ENCODE measurements around the gene RPL35A.

Gene RPL35A

DNA sequence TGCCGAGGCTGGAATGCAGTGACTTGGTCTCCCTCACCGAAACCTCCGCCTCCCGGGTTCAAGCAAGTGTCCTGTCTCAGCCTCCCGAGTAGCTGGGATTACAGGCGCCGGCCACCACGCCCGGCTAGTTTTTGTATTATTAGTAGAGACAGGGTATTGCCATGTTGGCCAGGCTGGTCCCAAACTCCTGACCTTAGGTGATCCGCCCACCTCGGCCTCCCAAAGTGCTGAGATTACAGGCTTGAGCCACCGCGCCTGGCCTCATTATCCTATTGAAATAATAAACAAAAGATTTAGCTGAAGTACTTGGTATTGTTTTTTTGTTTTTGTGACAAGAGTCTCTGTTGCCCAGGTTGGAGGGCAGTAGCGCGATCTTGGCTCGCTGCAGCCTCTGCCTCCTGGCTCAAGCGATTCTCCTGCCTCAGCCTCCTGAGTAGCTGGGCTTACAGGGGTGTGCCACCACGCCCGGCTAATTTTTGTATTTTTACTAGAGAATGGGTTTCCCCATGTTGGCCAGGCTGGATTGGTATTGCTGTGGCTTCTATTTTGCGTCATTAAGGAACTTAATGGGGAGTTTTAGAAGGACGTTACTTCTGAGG lies 1.5 kb downstream of the RPL35A start:
- TF ChIP-seq POLR2A (IDR thresholded peaks at IDR 0.05; ENCODE audit: extremely low read depth, insufficient read length) (no peak), MYC (IDR thresholded peaks at IDR 0.05; ENCODE audit: low read depth, low read length) (no peak)
- TF ChIP-seq, protein P1, sequence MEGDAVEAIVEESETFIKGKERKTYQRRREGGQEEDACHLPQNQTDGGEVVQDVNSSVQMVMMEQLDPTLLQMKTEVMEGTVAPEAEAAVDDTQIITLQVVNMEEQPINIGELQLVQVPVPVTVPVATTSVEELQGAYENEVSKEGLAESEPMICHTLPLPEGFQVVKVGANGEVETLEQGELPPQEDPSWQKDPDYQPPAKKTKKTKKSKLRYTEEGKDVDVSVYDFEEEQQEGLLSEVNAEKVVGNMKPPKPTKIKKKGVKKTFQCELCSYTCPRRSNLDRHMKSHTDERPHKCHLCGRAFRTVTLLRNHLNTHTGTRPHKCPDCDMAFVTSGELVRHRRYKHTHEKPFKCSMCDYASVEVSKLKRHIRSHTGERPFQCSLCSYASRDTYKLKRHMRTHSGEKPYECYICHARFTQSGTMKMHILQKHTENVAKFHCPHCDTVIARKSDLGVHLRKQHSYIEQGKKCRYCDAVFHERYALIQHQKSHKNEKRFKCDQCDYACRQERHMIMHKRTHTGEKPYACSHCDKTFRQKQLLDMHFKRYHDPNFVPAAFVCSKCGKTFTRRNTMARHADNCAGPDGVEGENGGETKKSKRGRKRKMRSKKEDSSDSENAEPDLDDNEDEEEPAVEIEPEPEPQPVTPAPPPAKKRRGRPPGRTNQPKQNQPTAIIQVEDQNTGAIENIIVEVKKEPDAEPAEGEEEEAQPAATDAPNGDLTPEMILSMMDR (IDR thresholded peaks at IDR 0.05; ENCODE audit: low read depth, low read length), result no peak
- TF ChIP-seq, protein P2, sequence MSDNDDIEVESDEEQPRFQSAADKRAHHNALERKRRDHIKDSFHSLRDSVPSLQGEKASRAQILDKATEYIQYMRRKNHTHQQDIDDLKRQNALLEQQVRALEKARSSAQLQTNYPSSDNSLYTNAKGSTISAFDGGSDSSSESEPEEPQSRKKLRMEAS (IDR thresholded peaks at IDR 0.05; ENCODE audit: low read depth, low read length), result no peak
- H3K4me3 ChIP-seq (ENCODE audit: low read depth, low read length), result peak overlapping the region; percentile 100
- no peak for DNase-seq (ENCODE audit: low read depth)

DNA sequence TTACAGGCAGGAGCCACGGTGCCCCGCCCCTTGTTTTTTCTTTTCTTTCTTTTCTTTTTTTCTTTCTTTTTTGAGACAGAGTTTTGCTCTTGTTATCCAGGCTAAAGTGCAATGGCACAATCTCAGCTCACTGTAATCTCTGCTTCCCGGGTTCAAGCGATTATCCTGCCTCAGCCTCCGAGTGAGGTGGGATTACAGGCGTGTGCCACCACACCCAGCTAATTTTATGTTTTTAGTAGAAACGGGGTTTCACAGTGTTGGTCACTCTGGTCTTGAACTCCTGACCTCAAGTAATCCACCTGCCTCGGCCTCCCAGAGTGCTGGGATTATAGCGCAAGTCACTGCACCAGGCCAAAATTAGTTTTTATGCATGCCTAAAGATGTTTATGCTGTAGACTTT lies 2.5 kb downstream of the RPL35A start:
- TF ChIP-seq MYC (IDR thresholded peaks at IDR 0.05; ENCODE audit: low read depth, low read length) (no peak), POLR2A (IDR thresholded peaks at IDR 0.05; ENCODE audit: extremely low read depth, insufficient read length) (no peak)
- TF ChIP-seq, protein P2 (IDR thresholded peaks at IDR 0.05; ENCODE audit: low read depth, low read length), result no peak
- TF ChIP-seq, protein P1 (IDR thresholded peaks at IDR 0.05; ENCODE audit: low read depth, low read length), result no peak
- DNase-seq (ENCODE audit: low read depth), result no peak
- H3K4me3 ChIP-seq (ENCODE audit: low read depth, low read length), result peak overlapping the region; percentile 100

DNA sequence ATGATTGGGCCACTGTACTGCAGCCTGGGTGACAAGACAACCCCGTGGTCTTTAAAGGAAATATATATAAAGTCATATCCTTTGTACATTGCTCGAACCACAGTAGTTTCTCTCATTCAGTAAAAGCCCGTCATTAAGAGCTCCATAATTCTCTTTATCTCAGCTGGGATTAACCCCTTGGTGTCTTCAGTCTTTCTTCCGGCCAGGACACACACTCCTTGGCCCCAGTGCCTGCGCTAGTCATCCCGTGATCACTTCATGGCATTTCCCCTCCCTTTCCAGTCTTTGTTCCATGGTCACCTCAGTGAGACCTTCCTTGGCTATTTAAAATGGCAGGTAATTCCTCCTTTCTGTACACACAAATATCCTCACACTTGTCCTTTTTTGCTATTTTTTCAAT lies 3.3 kb downstream of the RPL35A start:
- peak; percentile 11 for DNase-seq (ENCODE audit: low read depth)
- TF ChIP-seq MYC (IDR thresholded peaks at IDR 0.05; ENCODE audit: low read depth, low read length) (no peak), POLR2A (IDR thresholded peaks at IDR 0.05; ENCODE audit: extremely low read depth, insufficient read length) (no peak)
- TF ChIP-seq, protein P2 (IDR thresholded peaks at IDR 0.05; ENCODE audit: low read depth, low read length), result no peak
- TF ChIP-seq, protein P1 (IDR thresholded peaks at IDR 0.05; ENCODE audit: low read depth, low read length), result no peak
- peak overlapping the region; percentile 39 for H3K4me3 ChIP-seq (ENCODE audit: low read depth, low read length)

DNA sequence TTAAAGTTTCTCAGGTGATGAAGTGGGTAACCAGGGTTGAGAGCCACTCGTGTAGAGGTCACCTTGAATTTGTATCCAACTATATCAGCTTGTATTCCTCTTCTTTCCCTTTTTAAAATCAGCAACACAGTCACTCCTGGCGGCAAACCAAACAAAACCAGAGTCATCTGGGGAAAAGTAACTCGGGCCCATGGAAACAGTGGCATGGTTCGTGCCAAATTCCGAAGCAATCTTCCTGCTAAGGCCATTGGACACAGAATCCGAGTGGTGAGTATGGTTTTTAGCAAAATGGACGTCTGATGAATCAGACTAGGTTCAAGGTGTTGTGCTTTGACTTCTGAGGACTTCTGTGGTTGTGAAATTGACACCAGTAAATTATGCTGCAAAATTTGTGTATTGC lies 3.9 kb downstream of the RPL35A start:
- DNase-seq (ENCODE audit: low read depth), result no peak
- H3K4me3 ChIP-seq (ENCODE audit: low read depth, low read length), result peak overlapping the region; percentile 39
- TF ChIP-seq, protein P1 (IDR thresholded peaks at IDR 0.05; ENCODE audit: low read depth, low read length), result no peak
- TF ChIP-seq, protein P2 (IDR thresholded peaks at IDR 0.05; ENCODE audit: low read depth, low read length), result no peak
- no peak for TF ChIP-seq POLR2A (IDR thresholded peaks at IDR 0.05; ENCODE audit: extremely low read depth, insufficient read length)
- no peak for TF ChIP-seq MYC (IDR thresholded peaks at IDR 0.05; ENCODE audit: low read depth, low read length)

DNA sequence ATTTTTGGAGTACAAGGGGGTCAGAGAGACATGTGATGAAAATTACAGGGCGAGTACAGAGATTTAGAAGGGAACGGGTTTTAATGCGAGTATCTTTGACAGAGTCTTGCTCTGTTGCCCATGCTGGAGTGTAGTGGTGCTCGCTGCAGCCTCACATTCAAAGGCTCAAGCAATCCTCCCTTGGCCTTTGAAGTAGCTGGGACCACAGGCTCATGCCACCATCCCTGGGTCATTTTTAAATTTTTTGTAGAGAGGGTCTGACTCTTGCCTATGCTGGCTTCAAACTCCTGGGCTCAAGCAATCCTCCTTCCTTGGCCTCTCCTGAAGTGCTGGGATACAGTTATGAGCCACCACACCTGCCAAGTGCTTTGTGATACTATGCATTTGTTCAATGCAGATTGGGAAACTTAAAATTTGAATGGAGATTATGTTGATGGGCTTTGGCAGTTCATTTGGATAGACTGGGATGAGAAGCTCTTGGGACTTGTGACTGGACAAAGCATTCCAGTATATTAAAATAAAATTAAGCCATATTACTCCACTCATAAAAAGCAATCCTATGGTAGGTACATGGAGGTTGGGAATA lies 6.0 kb downstream of the RPL35A start:
- TF ChIP-seq, protein P2 (IDR thresholded peaks at IDR 0.05; ENCODE audit: low read depth, low read length), result no peak
- TF ChIP-seq MYC (IDR thresholded peaks at IDR 0.05; ENCODE audit: low read depth, low read length) (no peak), POLR2A (IDR thresholded peaks at IDR 0.05; ENCODE audit: extremely low read depth, insufficient read length) (no peak)
- TF ChIP-seq, protein P1 (IDR thresholded peaks at IDR 0.05; ENCODE audit: low read depth, low read length), result no peak
- peak; percentile 12 for DNase-seq (ENCODE audit: low read depth)
- H3K4me3 ChIP-seq (ENCODE audit: low read depth, low read length), result no peak overlapping the region
